SIG-M5 treated with dmso at 0.1 percent for 504 hours (cell line): ENCODE measurements around the gene ADRA2C.

Experiments
- DNase-seq: peaks from one replicate; lab custom pipeline; 2025; ENCODE audit not compliant: unreplicated experiment; lab: John Stamatoyannopoulos, UW

Gene ADRA2C

GRCh38 chr4:3775005-3775404, 8.8 kb downstream of the ADRA2C start:
- no peak for DNase-seq

GRCh38 chr4:3775576-3775975, 9.4 kb downstream of the ADRA2C start:
- DNase-seq = no peak

GRCh38 chr4:3776166-3777032, 10.2 kb downstream of the ADRA2C start:
- no peak for DNase-seq

- DNase-seq = no peak
Measured at GRCh38 chr4:3777033-3777390, 10.8 kb downstream of the ADRA2C start.

- DNase-seq = no peak
Measured at GRCh38 chr4:3777669-3778068, 11.5 kb downstream of the ADRA2C start.

- no peak for DNase-seq
Measured at GRCh38 chr4:3779509-3779908, 13.3 kb downstream of the ADRA2C start.

- DNase-seq = no peak
Measured at GRCh38 chr4:3780347-3781171, 14.4 kb downstream of the ADRA2C start.

GRCh38 chr4:3781193-3781886, 15.2 kb downstream of the ADRA2C start:
- no peak for DNase-seq

- DNase-seq = no peak
Measured at GRCh38 chr4:3781997-3782930, 16.1 kb downstream of the ADRA2C start.

- DNase-seq = no peak
Measured at GRCh38 chr4:3783693-3784306, 17.6 kb downstream of the ADRA2C start.

GRCh38 chr4:3784454-3785291, 18.5 kb downstream of the ADRA2C start:
- no peak for DNase-seq

GRCh38 chr4:3785292-3785565, 19.0 kb downstream of the ADRA2C start:
- no peak for DNase-seq

GRCh38 chr4:3786196-3786869, 20.1 kb downstream of the ADRA2C start:
- DNase-seq = no peak

GRCh38 chr4:3787489-3788365, 21.5 kb downstream of the ADRA2C start:
- DNase-seq = no peak

- DNase-seq = no peak
Measured at GRCh38 chr4:3788366-3788660, 22.1 kb downstream of the ADRA2C start.

GRCh38 chr4:3789587-3789986, 23.4 kb downstream of the ADRA2C start:
- no peak for DNase-seq

GRCh38 chr4:3790006-3790561, 23.9 kb downstream of the ADRA2C start:
- no peak for DNase-seq

GRCh38 chr4:3791256-3791655, 25.1 kb downstream of the ADRA2C start:
- DNase-seq = no peak
